GM18868 (cell line): ENCODE results near the gene TRPM3.

ENCODE experiments used
- ATAC-seq: cut with Tn5 transposase; IDR thresholded peaks from one replicate; pipeline ENCODE4 v1.9.1; 2021; ENCODE audit warnings: mild to moderate bottlenecking, moderate library complexity; ENCODE audit not compliant: unreplicated experiment

TRPM3 gene

DNA sequence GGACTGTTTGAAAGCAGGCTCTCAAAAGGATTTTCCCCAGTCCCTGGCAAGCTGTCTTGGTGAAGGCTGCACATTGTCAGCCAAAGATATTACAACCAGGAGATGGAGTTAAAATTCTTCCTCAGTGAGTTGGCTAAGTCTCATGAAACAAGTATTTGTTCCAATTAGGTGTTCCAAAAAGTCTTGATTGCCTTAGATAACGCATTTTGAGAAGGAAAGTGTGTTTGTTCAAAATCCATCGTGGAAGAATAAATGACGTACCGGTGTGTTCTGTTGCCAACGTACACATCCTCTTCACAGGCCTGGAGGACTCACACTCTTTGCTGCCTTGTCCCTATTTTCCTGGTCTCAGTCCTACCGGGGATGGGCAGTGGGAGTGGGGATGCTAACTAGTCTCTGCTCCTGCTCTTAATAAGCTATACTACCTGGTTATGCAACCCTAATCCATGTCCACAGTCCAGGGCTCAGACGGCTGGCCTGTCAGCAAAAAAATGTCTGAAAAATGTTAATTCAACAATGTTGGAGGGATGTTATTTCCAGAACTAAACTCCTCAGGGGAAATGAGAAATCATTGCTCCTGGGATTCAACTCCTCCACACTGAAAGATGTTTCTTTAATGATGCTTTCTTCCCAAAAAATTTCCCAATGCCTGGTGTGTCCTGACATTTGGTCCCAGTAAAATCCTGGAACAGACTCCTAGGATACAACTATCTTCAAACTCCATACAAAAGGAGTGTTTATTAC, 531.7 kb downstream of the TRPM3 start:
- ATAC-seq = no peak

DNA sequence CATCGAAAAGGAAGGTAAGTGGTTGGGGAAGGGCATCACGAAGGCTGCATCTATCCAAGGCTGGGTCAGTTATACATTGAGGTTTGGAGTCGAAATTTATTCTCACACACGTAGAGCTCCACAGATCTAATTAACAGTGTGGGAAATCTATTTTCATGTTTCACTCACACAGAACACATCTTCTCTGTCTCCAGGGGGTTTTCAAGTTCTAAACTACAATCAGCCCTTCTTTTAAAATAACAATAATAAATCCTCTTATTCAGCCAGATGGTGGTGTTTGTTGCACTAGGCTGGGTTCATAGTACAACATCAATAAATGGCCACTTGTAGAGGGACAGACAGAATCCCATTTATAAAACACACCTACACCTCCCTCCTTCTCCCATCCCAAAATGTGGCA, 532.4 kb downstream of the TRPM3 start:
- ATAC-seq = no peak

DNA sequence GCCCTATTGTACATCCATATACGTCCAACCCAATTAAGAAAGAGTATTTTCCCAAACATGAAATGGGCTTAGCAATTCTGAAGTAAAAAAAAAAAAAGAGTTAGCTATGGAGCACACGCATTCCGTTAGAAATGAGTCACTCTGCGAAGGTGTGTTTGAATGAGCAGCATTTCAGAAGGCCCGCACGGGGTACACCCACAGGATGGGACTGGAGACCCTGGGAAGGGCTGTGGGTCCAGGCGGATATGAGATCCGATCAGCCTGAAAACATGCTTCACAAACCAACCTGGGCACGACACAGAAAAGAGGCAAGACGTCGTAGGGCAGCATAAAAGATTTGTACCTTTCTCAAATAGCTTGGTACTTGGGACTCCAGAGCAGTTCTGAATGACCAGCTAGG, 533.0 kb downstream of the TRPM3 start:
- ATAC-seq = no peak

DNA sequence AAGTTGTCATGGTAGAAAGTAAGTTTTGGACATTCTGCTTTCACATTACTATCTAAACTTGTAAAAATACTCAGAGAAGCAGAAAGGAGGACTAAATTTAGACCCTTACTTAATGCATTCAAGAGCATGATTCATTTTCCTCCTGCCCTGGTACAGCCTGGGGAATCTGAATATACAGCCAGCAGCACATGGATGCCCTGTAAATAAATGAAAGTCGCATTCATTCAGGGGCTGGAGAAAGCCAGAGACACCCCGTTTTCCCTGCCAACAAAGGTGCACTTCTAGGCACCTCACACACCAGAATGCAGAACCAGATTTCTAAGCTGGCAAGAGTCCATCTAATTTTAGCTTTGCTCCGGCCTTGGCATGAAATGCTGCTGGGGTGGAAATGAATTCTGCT, 534.2 kb downstream of the TRPM3 start:
- ATAC-seq = no peak

GRCh38 chr9:70586476-70586875, 534.9 kb downstream of the TRPM3 start:
- no peak for ATAC-seq

GRCh38 chr9:70581955-70582350, 539.5 kb downstream of the TRPM3 start:
- ATAC-seq = no peak

DNA sequence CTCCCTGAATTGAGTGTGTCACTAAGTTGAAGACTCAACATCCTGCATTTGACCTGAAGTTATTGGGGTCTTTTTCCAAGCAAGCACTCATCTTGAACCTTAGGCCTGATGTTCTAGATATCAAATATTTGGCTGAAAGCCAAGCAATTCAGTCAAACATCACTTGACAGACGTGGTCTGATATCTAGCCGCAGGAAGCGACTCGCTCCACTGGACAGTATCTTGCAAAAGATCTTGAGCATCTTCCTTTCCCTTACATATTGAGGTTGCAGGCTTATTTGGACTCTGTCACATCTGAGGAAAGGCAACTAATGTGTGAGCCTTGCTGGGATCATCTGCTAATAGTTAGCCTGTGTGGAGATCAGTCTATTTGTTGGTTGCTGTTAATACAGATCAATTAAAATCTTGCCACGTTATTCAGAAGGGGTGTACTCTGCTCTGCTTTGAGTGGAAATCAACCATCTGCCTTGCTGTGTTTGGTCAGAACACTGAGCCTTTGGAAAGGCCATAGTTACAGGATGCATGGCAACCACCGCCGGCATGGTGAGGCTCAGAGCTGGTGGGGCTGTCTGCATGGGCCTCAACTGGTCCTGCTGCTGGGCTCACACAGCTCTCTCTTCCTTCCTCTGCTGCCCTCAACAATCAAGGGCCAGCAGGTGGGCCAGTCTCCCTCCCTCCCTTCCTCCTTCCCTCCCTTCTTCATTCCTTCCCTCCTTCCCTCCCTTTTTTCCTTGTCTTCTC, 540.0 kb downstream of the TRPM3 start:
- ATAC-seq = no peak

- ATAC-seq = no peak
These were observed 540.7 kb downstream of the TRPM3 start for GRCh38 chr9:70580606-70581195.

DNA sequence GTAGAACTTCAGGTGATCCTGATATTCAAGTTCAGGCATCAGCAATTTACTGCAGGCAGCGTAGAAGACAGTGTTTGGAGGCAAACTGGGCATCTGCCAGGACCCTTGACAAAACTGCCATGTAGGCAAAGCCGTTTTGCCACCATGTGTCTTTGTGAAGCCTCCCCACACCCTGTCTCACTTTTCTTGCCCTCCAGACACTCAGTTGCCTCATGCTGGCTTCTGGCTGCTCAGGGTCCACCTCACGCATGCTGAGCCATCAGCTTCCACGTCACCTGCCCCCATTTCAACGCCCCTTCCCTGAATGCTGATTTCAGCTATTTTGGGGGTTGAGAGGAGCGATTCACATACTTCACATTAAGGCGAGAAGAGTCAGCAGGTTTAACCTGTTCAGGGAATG, 541.7 kb downstream of the TRPM3 start:
- no peak for ATAC-seq

- no peak for ATAC-seq
These were observed 542.7 kb downstream of the TRPM3 start for GRCh38 chr9:70578720-70579119.

DNA sequence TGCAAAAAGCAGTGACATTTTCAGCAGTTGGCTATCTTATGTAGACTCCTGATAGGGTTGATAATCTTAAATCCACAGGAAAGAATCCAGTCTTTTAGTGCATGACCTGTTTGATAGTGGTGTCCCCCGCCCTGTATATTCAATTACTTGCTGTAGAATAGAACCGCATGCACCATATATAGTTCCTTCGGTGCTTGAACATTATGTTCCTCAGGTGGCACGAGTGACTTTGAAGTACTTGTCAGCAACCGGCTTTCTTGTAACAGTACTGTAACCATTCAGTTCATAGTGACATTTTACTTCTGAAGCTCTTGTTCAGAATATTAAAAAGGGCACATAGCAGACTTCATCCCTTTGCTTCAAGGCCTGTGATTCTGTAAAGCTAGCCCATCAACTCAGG, 543.8 kb downstream of the TRPM3 start:
- ATAC-seq = no peak

- ATAC-seq = no peak
These were observed 545.3 kb downstream of the TRPM3 start for GRCh38 chr9:70576116-70576515.

DNA sequence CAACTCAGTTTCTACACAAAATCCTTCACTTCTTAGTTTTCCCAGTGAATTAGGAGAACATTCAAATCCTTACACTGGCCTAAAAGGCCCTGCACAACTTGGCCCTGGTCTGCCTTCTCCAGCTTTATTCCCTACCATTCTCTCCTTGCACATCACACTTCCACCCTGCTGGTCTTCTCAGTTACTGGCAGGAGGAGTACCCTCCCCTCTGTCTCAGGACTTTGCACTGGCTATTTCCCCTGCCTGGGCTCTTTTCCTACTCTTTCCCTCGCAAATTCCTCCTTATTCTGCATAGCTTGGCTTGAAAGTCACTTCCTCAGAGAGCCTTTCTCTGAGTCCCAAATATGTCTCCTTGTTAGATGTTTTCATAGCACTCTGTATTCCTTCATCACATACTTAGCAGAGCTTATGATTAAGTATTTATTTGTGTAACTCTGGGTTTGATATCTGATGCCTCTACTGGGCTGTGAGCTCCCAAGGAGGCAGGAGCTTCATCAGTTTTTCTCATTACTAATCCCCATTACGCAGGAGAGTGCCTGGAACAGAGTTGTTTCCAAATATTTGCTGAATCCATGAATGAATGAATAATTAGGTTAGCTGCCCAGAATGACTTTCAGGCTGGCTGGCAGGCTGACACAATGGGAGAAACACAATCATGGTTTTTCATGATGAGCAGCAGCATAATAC, 547.1 kb downstream of the TRPM3 start:
- no peak for ATAC-seq

DNA sequence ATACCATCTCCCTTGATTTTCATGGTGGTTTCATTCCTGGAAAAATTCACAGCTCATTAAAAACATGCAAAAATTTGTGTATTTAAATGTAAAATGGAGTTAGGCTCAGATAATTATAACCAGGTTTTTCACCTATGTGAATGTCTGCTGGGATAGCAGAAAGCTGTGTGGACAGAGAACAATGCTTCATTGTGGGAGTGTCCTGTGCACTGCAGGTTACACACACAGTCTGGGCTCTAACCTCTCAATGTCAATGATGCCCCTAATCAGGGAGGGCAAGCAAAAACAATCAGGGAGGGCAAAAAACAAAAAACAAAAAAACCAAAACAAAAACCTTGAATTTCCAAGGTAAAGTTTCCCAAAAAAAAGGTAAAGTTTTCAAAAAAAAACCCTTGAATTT, 548.1 kb downstream of the TRPM3 start:
- no peak for ATAC-seq

GRCh38 chr9:70571258-70571657, 550.2 kb downstream of the TRPM3 start:
- no peak for ATAC-seq

DNA sequence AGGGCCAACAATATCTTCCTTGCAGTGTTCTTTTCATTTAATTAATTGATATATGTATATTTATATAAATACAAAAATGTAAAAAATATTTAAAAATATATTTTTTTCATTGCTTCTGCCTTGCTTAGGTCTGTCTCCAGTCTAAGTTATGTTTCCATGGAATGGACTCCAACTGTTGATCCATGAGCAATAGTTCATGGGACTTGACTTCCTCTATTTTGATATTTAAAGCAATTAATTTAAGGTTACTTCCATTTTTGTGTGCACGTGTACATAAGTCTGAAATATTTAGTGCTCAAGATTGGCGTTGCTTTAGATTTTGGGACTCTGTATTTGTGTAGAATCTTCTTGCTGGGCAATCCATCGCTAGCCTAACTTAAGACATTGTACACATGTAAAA, 551.6 kb downstream of the TRPM3 start:
- ATAC-seq = no peak

DNA sequence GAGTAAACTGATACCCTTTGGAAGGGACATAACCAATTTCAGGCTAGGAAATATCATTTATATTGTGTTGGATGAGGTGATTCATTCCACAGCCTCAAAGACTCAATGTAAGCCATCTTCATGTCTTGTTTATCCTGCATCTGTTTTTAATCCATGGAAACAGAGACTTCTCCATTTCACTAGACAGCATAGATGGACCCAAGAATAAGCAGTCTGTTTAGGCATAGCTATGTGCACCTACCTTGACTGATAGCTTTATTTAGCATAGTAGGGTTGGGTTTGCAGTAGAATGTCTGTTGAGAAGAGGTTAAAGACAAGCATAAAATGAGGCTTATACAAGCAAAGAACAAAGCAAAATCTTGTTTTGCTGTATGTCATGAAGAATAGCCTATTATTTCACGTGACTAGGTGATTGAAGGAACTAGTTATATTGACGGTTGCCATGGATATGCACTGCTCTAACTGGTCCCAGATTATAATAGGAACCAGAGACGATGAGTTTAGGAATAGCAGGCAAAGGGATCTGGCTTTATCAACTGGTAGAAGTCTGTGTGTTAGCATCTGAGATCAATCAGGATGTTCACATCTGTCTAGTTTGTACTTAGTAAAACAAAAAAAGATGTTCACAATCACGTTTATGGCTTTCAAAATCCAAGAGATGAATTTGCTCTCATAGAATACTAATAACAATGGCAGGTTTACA, 552.2 kb downstream of the TRPM3 start:
- ATAC-seq = no peak

DNA sequence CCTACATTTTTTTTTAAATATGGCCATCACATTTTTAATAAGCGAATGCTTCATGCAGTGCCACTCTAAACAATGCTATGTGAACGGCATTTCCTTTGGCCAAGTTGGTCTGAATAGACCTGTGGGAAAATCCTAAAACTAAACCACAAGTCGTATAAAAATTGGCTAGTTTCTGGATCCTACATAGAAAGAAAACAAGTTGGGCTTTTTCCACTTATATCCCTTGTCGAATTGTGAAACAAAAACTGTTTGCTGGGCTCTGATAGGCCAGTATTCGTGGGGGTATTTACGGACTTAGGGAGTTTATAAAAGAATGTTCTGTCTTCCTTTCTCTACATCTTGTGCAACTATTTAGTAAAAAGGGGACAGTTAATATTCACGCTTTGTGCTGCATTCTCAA, 553.9 kb downstream of the TRPM3 start:
- no peak for ATAC-seq

DNA sequence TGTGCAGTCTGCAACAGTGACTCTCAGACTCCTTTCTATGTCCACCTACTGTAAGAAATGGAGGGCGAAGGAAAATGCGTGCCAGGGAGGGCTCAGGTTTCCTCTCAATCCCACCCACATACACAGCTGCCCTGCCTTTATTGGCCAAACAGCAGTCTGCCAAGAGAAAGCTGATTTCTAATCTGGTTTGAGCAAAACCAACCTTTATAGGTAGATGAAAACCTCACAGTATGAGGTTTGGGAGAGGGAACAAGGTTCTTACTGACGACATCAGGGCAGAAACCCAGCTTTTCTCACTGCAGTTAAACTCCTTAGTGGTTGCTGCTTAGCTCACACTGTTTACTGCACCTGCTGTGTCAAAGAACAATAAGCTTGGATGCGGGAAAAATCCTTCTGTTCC, 554.7 kb downstream of the TRPM3 start:
- no peak for ATAC-seq

DNA sequence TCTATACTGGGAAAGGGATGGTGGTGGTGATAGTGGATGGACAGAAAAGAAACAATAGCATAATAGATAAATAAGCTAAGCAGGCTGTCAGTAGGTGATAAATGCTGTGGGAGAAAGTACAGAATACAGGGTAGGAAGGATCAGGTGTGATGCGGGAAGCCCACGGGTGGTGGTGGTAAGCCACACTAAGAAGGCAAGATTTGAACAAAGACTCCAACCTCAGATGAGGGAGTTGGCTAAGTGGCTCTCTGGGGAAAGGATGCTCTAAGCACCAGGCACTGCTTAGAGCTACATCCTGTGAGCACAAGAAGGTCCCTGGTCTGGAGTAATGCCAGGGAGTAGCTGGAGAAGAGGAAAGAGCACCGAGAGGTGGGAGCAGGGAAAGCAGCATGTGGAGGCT, 555.4 kb downstream of the TRPM3 start:
- no peak for ATAC-seq
